Hypothalamus (tissue), 51 donors: ENCODE results near the gene DDX51.

Experiments
- DNase-seq, 51 donors: peaks; one replicate each; lab custom pipeline; 2025; lab: John Stamatoyannopoulos, UW

Gene DDX51

GRCh38 chr12:132180648-132181546, 36.8 kb upstream of the DDX51 start:
- DNase-seq = no peak

- no peak for DNase-seq
Observed at GRCh38 chr12:132179431-132180362, 35.6 kb upstream of the DDX51 start.

DNA sequence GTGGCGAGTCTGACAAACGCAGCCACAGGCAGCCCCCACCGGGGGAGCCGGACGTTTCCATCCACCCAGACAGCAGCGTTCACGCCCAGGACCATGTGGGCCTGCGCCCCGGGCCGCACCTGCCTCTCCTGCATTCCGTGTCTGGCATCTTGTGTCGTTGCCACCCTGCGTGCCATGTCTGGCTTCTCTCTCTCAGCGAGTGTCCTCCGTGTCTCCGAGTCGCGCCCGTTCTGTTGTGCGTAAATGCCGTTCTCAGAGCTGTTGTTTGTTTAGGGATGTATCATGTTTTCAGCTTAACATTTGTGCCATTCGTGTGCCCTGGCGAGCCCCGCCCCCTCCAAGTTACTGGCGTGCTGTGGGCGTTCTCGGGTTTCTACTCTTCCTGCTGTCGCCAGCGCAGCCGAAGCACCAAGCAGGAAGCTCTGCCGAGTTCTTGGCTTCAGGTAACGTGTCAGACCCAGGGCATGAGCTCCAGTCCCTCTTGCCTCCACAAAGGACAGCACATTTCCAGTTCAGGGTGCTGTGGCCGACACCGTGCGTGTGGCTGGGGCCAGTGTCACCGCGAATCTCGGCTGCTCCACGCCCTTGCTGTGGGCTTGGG, 34.8 kb upstream of the DDX51 start:
- peak in 1 of 51 donors; percentile 32 for DNase-seq

- DNase-seq = no peak
Observed at GRCh38 chr12:132178316-132178715, 34.2 kb upstream of the DDX51 start.

- no peak for DNase-seq
Observed at GRCh38 chr12:132176920-132177551, 32.9 kb upstream of the DDX51 start.

- no peak for DNase-seq
Observed at GRCh38 chr12:132176385-132176919, 32.3 kb upstream of the DDX51 start.

- DNase-seq = no peak
Observed at GRCh38 chr12:132175496-132176384, 31.6 kb upstream of the DDX51 start.

GRCh38 chr12:132174839-132175490, 30.8 kb upstream of the DDX51 start:
- DNase-seq = peak in 1 of 51 donors; percentile 35

- no peak for DNase-seq
Observed at GRCh38 chr12:132174015-132174838, 30.1 kb upstream of the DDX51 start.

- DNase-seq = no peak
Observed at GRCh38 chr12:132173135-132174014, 29.3 kb upstream of the DDX51 start.

- DNase-seq = no peak
Observed at GRCh38 chr12:132172619-132173018, 28.5 kb upstream of the DDX51 start.

GRCh38 chr12:132171968-132172521, 27.9 kb upstream of the DDX51 start:
- no peak for DNase-seq

DNA sequence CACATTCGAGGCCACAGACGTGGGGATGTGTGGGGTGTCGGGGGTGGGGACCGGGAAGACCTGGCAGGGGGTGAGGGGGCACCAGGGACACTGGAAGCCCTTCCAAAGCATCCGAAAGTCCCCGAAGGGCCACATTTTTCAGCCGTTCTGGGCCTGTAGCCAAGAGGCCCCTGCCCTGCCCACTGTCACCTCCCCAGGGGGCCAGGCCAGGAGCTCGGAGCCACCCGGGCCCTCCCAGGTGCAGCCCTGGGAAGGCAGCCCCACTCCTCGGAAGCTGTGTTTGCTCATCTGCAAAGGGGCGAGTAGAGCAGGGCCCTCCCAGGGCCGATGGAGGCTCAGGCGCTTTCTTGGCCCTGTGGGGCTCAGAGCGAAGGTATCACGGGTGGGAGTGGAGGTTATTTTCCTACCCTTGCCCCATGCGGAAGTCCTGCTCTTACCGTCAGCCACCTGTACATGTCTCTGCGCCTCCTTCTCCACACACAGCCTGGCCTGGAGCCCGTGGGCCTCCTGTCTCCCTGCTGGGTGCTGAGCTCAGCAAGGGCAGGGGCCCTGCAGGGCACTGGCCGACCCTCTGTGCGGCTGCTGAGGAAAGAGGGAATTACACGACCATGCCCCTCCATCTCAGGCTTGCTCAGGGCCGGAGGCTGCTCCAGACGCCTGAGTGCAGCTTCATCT, 27.3 kb upstream of the DDX51 start:
- DNase-seq = no peak

- no peak for DNase-seq
Observed at GRCh38 chr12:132170637-132171292, 26.6 kb upstream of the DDX51 start.

- DNase-seq = no peak
Observed at GRCh38 chr12:132170094-132170636, 26.0 kb upstream of the DDX51 start.
